K562 (cell line): ENCODE measurements around the gene OR6B2. TPM values are rescaled to one million over a fixed set of nuclear protein-coding genes. Genes with fewer than 3 reads are reported as not detected.

ENCODE experiments used
- ATAC-seq: fragments of 200-7000 bp; cut with Tn5 transposase; 3 replicates; pipeline ENCODE4 v1.9.1; 2020; ENCODE audit warnings: moderate library complexity
- BruUV-seq: library from RNA; stranded (reverse); fragments of 400-500 nt; replicated peaks from 2 replicates; lab custom pipeline; 2021; lab: Mats Ljungman, UMichigan
- CTCF ChIA-PET: fragments of 300-600 bp; formaldehyde crosslinking; extraction: SDS; loops from one replicate; lab custom pipeline; 2021; ENCODE audit warnings: low intra/inter-chr PET ratio; lab: Yijun Ruan, JAX
- POLR2A ChIA-PET: fragments of 300-600, 350-650 bp; sonication (Branson Sonifier 250); formaldehyde crosslinking; extraction: SDS; loops from one replicate; lab custom pipeline; 2021; ENCODE audit warnings: antibody characterized with exemption, inconsistent platforms; lab: Yijun Ruan, JAX
- DNase-seq, 4 experiments: peaks; one replicate each; pipeline versions ENCODE4 v3.0.0 to v3.0.0-alpha.2; 2011 to 2018; ENCODE audit warnings: low spot score in 3 of 4, mixed read lengths in 3 of 4; ENCODE audit errors: extremely low read depth in 1 of 4
- FAIRE-seq: peaks from 2 replicates; lab custom pipeline; 2011; peaks lifted over from hg19 to GRCh38; lab: Jason Lieb, UNC
- H2AFZ ChIP-seq: 2 replicates; pipeline ENCODE4 v1.6.0; 2011; ENCODE audit warnings: low read depth, low read length, control low read depth, inconsistent platforms
- H3K27ac ChIP-seq: fragments of 200-600 bp; 3 replicates; pipeline ENCODE4 v1.8.0; 2011; ENCODE audit warnings: low read depth, mild to moderate bottlenecking, control low read depth, inconsistent platforms, low read length, moderate library complexity, mixed read lengths; ENCODE audit errors: extremely low read depth
- H3K27me3 ChIP-seq, 2 experiments: fragments of 300-600 bp in 1 of 2; 2 replicates in 1 of 2; 3 replicates in 1 of 2; pipeline versions ENCODE4 v1.6.0 to v1.8.0; 2011; ENCODE audit warnings: inconsistent platforms in 2 of 2, low read length in 2 of 2, mild to moderate bottlenecking in 1 of 2, mixed read lengths in 1 of 2, moderate library complexity in 1 of 2; ENCODE audit not compliant: control insufficient read depth in 2 of 2, insufficient read depth in 2 of 2
- H3K36me3 ChIP-seq: fragments of 300-600 bp; 3 replicates; pipeline ENCODE4 v1.8.0; 2011; ENCODE audit warnings: mild to moderate bottlenecking, low read length, inconsistent platforms; ENCODE audit not compliant: control insufficient read depth, insufficient read depth
- H3K4me1 ChIP-seq, 2 experiments: fragments of 200-600 bp in 1 of 2; replicated peaks in 1 of 2; 2 replicates in 1 of 2; 3 replicates in 1 of 2; pipeline versions ENCODE4 v1.5.1 to v1.8.0; 2011; ENCODE audit warnings: inconsistent platforms in 2 of 2, low read length in 2 of 2, mild to moderate bottlenecking in 1 of 2, mixed read lengths in 1 of 2, moderate library complexity in 1 of 2; ENCODE audit not compliant: control insufficient read depth in 2 of 2, insufficient read depth in 2 of 2
- H3K4me2 ChIP-seq: 2 replicates; pipeline ENCODE4 v1.6.1; 2011; ENCODE audit warnings: low read length, control low read depth, inconsistent platforms, mixed read lengths; ENCODE audit not compliant: insufficient read depth
- H3K4me3 ChIP-seq: fragments of 200-600 bp; sonication (generic), shearing (Covaris generic); 2 replicates; pipeline ENCODE4 v1.5.1; 2016; ENCODE audit warnings: control low read depth, inconsistent platforms
- H3K79me2 ChIP-seq: fragments of 200-600 bp; 3 replicates; pipeline ENCODE4 v1.8.0; 2011; ENCODE audit warnings: low read length, inconsistent platforms; ENCODE audit not compliant: control insufficient read depth, insufficient read depth
- H3K9ac ChIP-seq, 2 experiments: 2 replicates each; pipeline versions ENCODE4 v1.6.0 to v1.6.1; 2011; ENCODE audit warnings: low read depth in 2 of 2, low read length in 2 of 2, control low read depth in 1 of 2, inconsistent platforms in 1 of 2, mild to moderate bottlenecking in 1 of 2, mixed read lengths in 1 of 2; ENCODE audit not compliant: insufficient read depth in 1 of 2
- H3K9me1 ChIP-seq: one replicate; pipeline ENCODE4 v1.6.0; 2011; ENCODE audit warnings: inconsistent platforms, mild to moderate bottlenecking, low read length, moderate library complexity; ENCODE audit not compliant: control insufficient read depth, insufficient read depth
- H3K9me3 ChIP-seq: replicated peaks from 2 replicates; pipeline ENCODE4 v1.5.1; 2011; ENCODE audit warnings: low read depth, low read length, inconsistent platforms; ENCODE audit not compliant: control insufficient read depth, insufficient read depth
- H4K20me1 ChIP-seq: replicated peaks from 2 replicates; pipeline ENCODE4 v1.6.1; 2011; ENCODE audit warnings: low read length, inconsistent platforms, mixed read lengths; ENCODE audit not compliant: control insufficient read depth, insufficient read depth
- ARHGAP35 ChIP-seq: fragments of 450-650 bp; IDR thresholded peaks from 2 replicates; pipeline ENCODE4 v1.6.1; 2018; ENCODE audit not compliant: partially characterized antibody
- BCOR ChIP-seq: fragments of 450-650 bp; IDR thresholded peaks from 2 replicates; pipeline ENCODE4 v1.6.1; 2016
- DDX20 ChIP-seq: fragments of 450-650 bp; IDR thresholded peaks from 2 replicates; pipeline ENCODE4 v1.6.1; 2016; ENCODE audit warnings: missing genetic modification characterization, low read depth, mild to moderate bottlenecking, missing compliant biosample characterization, moderate library complexity
- ERF ChIP-seq: fragments of 450-650 bp; formaldehyde crosslinking; IDR thresholded peaks from 2 replicates; pipeline ENCODE4 v1.4.0; 2020; ENCODE audit warnings: mild to moderate bottlenecking, mixed read lengths
- GATAD2A ChIP-seq: fragments of 450-650 bp; IDR thresholded peaks from 2 replicates; pipeline ENCODE4 v1.6.1; 2017
- MEF2A ChIP-seq: IDR thresholded peaks from 2 replicates; pipeline ENCODE4 v1.6.1; 2011; ENCODE audit warnings: low read depth, mild to moderate bottlenecking, low read length, moderate library complexity; ENCODE audit not compliant: control insufficient read depth
- MNT ChIP-seq, 2 experiments: fragments of 450-650 bp; conservative IDR thresholded peaks; 2 replicates each; pipeline ENCODE4 v1.6.1; 2017; ENCODE audit warnings: mild to moderate bottlenecking in 2 of 2, moderate library complexity in 2 of 2
- POLR3G ChIP-seq: IDR thresholded peaks from 2 replicates; pipeline ENCODE4 v1.6.1; 2011; ENCODE audit not compliant: insufficient read length, insufficient replicate concordance; ENCODE audit errors: extremely low read depth
- PPARD ChIP-seq: fragments of 250-450 bp; sonication (Bioruptor Pico); IDR thresholded peaks from 2 replicates; pipeline ENCODE4 v1.8.0; 2022; ENCODE audit warnings: inconsistent platforms, mild to moderate bottlenecking, moderate library complexity
- RAD51 ChIP-seq: fragments of 450-650 bp; IDR thresholded peaks from 2 replicates; pipeline ENCODE4 v1.7.1; 2016; ENCODE audit warnings: low read depth, mild to moderate bottlenecking, borderline replicate concordance
- THRAP3 ChIP-seq: fragments of 450-650 bp; IDR thresholded peaks from 2 replicates; pipeline ENCODE4 v1.6.1; 2016; ENCODE audit warnings: mild to moderate bottlenecking, inconsistent platforms, borderline replicate concordance
- ZNF12 ChIP-seq: sonication (generic); formaldehyde crosslinking; IDR thresholded peaks from 2 replicates; pipeline ENCODE4 v1.4.0; 2020; ENCODE audit warnings: mild to moderate bottlenecking, missing genetic modification reagents
- ZNF311 ChIP-seq: fragments of 250-450 bp; sonication (Bioruptor Pico); IDR thresholded peaks from 2 replicates; pipeline ENCODE4 v1.4.0; 2020; ENCODE audit warnings: mild to moderate bottlenecking, moderate library complexity
- ZNF444 ChIP-seq: fragments of 250-450 bp; sonication (Bioruptor Pico); IDR thresholded peaks from 2 replicates; pipeline ENCODE4 v1.4.0; 2020; ENCODE audit warnings: mild to moderate bottlenecking, moderate library complexity
- ZNF75A ChIP-seq: fragments of 450-650 bp; formaldehyde crosslinking; IDR thresholded peaks from 2 replicates; pipeline ENCODE4 v1.4.0; 2020; ENCODE audit warnings: mild to moderate bottlenecking
- ZNF778 ChIP-seq: fragments of 450-650 bp; formaldehyde crosslinking; IDR thresholded peaks from 2 replicates; pipeline ENCODE4 v1.4.0; 2020; ENCODE audit warnings: mild to moderate bottlenecking, moderate library complexity
- WGBS: fragments of 100-300 bp; shearing (Covaris generic); methylation state at CpG from one replicate; pipeline ENCODE4 v1.1.6; 2016; ENCODE audit warnings: low coverage, mixed read lengths; ENCODE audit not compliant: insufficient coverage; ENCODE audit errors: missing lambda C conversion rate; 5-methylcytosine and 5-hydroxymethylcytosine counted together
- in situ Hi-C: fragments of 300-500 bp; cut with MboI; formaldehyde crosslinking; loops from 4 replicates; pipeline ENCODE4 v1.15.0; 2018; ENCODE audit warnings: inconsistent platforms, mixed read lengths
- intact Hi-C: fragments of 100-400 bp; cut with micrococcal nuclease; formaldehyde crosslinking; loops from 2 replicates; pipeline ENCODE4 v1.14.2; 2022
- polyA plus RNA-seq, 8 experiments: library from polyadenylated mRNA; depleted of rRNA in 4 of 8; stranded (reverse) in 5 of 8; unstranded in 3 of 8; fragments of >200 nt; fragmentation: Nextera tagmentation in 2 of 8; fragmentation: Illumina TruSeq in 1 of 8; extraction: Ambion mirVana in 2 of 8; extraction: Trizol in 1 of 8; gene quantifications; 2 replicates each; pipeline versions ENCODE4 v1.2.1 to v1.2.3, GENCODE V29; 2011 to 2014; ENCODE audit warnings: inconsistent platforms in 1 of 8, missing spikeins in 1 of 8
- total RNA-seq, 7 experiments: library from RNA; depleted of rRNA in 6 of 7; stranded (reverse); fragments of >200 nt in 6 of 7; fragmentation: Illumina TruSeq in 2 of 7; extraction: Trizol in 2 of 7; gene quantifications; 2 replicates each; pipeline versions ENCODE4 v1.2.1 to v1.2.3, GENCODE V29; 2011 to 2021; ENCODE audit warnings: low replicate concordance in 1 of 7

Gene OR6B2
- total and polyA plus RNA-seq, 9 of the 15 experiments (the other 6 are each of a cell fraction or from before 2014, with no cell fraction given): not detected

- no peak overlapping the region for H3K27ac ChIP-seq
- 1% methylated on average over 9 of the region's 11 CpGs for WGBS
- no peak for ATAC-seq
- no peaks in the 10 kb centered on the region for H4K20me1 ChIP-seq
- no TSS peak for BruUV-seq
- no peaks in the 10 kb centered on the region for H3K36me3 ChIP-seq
- no peak overlapping the region for H3K4me2 ChIP-seq
- TF ChIP-seq BCOR: no peak
- no peak for TF ChIP-seq POLR3G
- TF ChIP-seq PPARD (CRISPR knock-in tag): no peak
- intact Hi-C loops: no loop called here
- POLR2A ChIA-PET: interaction anchor here (0.6 kb wide), 1 partner anchor 16 kb away, joined by 4 read pairs; no protein-coding TSS in a partner anchor
- H3K9ac ChIP-seq: no peak overlapping the region
- no peaks in the 10 kb centered on the region for H3K9me3 ChIP-seq
- FAIRE-seq: no peak
- in situ Hi-C loops: no loop called here
- H2AFZ ChIP-seq: no peak overlapping the region
- DNase-seq: no peak
- H3K9me1 ChIP-seq: no peaks in the 10 kb centered on the region
- CTCF ChIA-PET: no interaction called here
- peaks cover 11 to 44% of the 10 kb centered on the region in 2 experiments; a peak in 3 of 5 replicates for H3K27me3 ChIP-seq
- no peak overlapping the region for H3K4me3 ChIP-seq
- no peaks in the 10 kb centered on the region for H3K79me2 ChIP-seq
- no peaks in the 10 kb centered on the region for H3K4me1 ChIP-seq
These were observed 12.5 kb upstream of the OR6B2 start for GRCh38 chr2:240042740-240043139.

- H3K9me1 ChIP-seq: no peaks in the 10 kb centered on the region
- ChIA-PET CTCF (no interaction called here), POLR2A (no interaction called here)
- H4K20me1 ChIP-seq: no peaks in the 10 kb centered on the region
- no peaks in the 10 kb centered on the region for H3K36me3 ChIP-seq
- H3K79me2 ChIP-seq: no peaks in the 10 kb centered on the region
- H3K9ac ChIP-seq: no peak overlapping the region
- no peak overlapping the region for H3K27ac ChIP-seq
- no peaks in the 10 kb centered on the region for H3K4me1 ChIP-seq
- intact Hi-C loops (no loop called here), in situ Hi-C loops (no loop called here)
- WGBS: 0% methylated on average over 6 of the region's 6 CpGs
- H2AFZ ChIP-seq: no peak overlapping the region
- DNase-seq (no peak), ATAC-seq (no peak), FAIRE-seq (no peak)
- H3K4me2 ChIP-seq: no peak overlapping the region
- H3K9me3 ChIP-seq: no peaks in the 10 kb centered on the region
- BruUV-seq: no TSS peak
- H3K27me3 ChIP-seq: peaks cover 9 to 43% of the 10 kb centered on the region in 2 experiments; a peak in 4 of 5 replicates
- no peak overlapping the region for H3K4me3 ChIP-seq
- TF ChIP-seq DDX20 (tag): no peak
- TF ChIP-seq MEF2A: no peak
- no peak for TF ChIP-seq ZNF75A (CRISPR knock-in tag)
- no peak for TF ChIP-seq MNT (conservative IDR thresholded peaks at IDR 0.05)
- no peak for TF ChIP-seq ZNF778 (CRISPR knock-in tag)
- TF ChIP-seq ZNF311 (CRISPR knock-in tag): no peak
- no peak for TF ChIP-seq ERF
- no peak for TF ChIP-seq ARHGAP35
- TF ChIP-seq GATAD2A: no peak
- no peak for TF ChIP-seq ZNF12
- TF ChIP-seq RAD51: no peak
- TF ChIP-seq ZNF444 (CRISPR knock-in tag): no peak
- no peak for TF ChIP-seq THRAP3
These were observed 11.1 kb upstream of the OR6B2 start for GRCh38 chr2:240041363-240041762.
